ENCODE measurements around the gene RBMS2.

DNA sequence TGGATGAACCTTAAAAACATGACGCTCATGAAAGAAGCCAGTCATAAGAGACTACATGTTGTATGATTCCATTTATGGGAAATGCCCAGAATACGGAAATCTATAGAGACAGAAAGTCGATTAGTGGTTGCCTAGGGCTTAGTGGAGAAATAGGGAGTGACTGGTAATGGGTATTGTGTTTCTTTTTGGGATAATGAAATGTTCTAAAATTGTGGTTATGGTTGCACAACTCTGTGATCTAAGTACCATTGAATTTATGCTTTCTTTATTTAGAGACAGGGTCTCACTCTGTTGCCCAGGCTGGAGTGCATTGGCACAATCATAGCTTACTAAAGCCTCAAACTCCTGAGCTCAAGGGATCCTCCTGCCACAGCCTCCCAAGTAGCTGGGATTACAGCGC is 8.0 kb downstream of the RBMS2 start:
- TF ChIP-seq, protein P1, sequence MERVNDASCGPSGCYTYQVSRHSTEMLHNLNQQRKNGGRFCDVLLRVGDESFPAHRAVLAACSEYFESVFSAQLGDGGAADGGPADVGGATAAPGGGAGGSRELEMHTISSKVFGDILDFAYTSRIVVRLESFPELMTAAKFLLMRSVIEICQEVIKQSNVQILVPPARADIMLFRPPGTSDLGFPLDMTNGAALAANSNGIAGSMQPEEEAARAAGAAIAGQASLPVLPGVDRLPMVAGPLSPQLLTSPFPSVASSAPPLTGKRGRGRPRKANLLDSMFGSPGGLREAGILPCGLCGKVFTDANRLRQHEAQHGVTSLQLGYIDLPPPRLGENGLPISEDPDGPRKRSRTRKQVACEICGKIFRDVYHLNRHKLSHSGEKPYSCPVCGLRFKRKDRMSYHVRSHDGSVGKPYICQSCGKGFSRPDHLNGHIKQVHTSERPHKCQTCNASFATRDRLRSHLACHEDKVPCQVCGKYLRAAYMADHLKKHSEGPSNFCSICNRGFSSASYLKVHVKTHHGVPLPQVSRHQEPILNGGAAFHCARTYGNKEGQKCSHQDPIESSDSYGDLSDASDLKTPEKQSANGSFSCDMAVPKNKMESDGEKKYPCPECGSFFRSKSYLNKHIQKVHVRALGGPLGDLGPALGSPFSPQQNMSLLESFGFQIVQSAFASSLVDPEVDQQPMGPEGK (CRISPR knock-in tag; IDR thresholded peaks at IDR 0.05; ENCODE audit: borderline replicate concordance), result no peak
- TF ChIP-seq ARNTL (CRISPR knock-in tag; IDR thresholded peaks at IDR 0.05; ENCODE audit: borderline replicate concordance, low read depth) (no peak), GLIS3 (CRISPR knock-in tag; IDR thresholded peaks at IDR 0.05) (no peak)
